A673 (cell line): ENCODE measurements around the gene NOD1.

Experiments
- EZH2 ChIP-seq: fragments of 200-600 bp; sonication (generic); IDR thresholded peaks from 2 replicates; pipeline ENCODE4 v1.6.1; 2017; ENCODE audit warnings: borderline replicate concordance, low read depth, mild to moderate bottlenecking, mixed read lengths, antibody characterized with exemption, low read length; ENCODE audit not compliant: poor library complexity, severe bottlenecking
- TF ChIP-seq, protein P1 (sequence below): fragments of 300-800, 200-600 bp; sonication (generic); conservative IDR thresholded peaks from 2 replicates; pipeline ENCODE4 v1.5.1; 2017; ENCODE audit warnings: low read depth, mild to moderate bottlenecking, antibody characterized with exemption, low read length, moderate library complexity, mixed read lengths

DNA sequence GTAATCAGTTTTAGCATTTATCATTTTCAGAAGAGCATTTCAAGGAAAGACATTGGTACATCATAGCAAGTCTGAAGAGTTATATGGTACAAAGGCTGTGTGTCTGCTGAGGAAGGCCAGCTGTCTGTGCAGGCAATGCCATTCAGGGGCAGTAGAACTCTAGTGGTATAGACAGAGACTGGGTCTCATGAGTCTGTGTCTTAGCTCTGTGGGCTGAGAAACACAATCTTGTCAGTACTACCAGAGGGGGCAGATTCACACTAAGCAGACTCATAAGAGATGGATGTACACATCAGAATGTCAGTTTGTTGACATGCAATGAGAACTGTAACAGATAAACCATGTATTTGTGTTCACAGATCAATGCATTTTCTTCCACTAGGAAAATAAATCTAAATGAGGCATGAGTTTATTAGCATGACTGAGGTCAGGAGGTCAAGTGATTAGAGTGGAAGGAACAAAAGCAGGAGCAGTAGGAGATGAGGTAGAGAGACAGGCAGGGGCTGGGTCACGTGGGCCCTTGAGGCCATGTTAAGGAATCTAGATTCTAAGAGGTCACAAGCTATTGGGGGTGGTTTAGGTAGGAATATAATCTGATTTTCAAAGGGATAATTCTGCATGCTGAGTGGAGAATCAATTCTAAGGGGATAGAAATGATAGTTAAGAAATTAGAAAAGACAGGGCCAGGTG lies 33.5 kb upstream of the NOD1 start:
- TF ChIP-seq, protein P1, sequence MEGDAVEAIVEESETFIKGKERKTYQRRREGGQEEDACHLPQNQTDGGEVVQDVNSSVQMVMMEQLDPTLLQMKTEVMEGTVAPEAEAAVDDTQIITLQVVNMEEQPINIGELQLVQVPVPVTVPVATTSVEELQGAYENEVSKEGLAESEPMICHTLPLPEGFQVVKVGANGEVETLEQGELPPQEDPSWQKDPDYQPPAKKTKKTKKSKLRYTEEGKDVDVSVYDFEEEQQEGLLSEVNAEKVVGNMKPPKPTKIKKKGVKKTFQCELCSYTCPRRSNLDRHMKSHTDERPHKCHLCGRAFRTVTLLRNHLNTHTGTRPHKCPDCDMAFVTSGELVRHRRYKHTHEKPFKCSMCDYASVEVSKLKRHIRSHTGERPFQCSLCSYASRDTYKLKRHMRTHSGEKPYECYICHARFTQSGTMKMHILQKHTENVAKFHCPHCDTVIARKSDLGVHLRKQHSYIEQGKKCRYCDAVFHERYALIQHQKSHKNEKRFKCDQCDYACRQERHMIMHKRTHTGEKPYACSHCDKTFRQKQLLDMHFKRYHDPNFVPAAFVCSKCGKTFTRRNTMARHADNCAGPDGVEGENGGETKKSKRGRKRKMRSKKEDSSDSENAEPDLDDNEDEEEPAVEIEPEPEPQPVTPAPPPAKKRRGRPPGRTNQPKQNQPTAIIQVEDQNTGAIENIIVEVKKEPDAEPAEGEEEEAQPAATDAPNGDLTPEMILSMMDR, result no peak
- TF ChIP-seq EZH2, result no peak
